GM21619 (cell line): ENCODE results near the gene DPH5.
"Not testable (repeated sequence)": the region's sequence is repeated elsewhere in the genome, so short reads cannot be mapped to it uniquely, and the experiment has no call there.

ENCODE experiments used
- ATAC-seq: cut with Tn5 transposase; IDR thresholded peaks from one replicate; pipeline ENCODE4 v1.9.1; 2021; ENCODE audit not compliant: unreplicated experiment

The DPH5 gene

DNA sequence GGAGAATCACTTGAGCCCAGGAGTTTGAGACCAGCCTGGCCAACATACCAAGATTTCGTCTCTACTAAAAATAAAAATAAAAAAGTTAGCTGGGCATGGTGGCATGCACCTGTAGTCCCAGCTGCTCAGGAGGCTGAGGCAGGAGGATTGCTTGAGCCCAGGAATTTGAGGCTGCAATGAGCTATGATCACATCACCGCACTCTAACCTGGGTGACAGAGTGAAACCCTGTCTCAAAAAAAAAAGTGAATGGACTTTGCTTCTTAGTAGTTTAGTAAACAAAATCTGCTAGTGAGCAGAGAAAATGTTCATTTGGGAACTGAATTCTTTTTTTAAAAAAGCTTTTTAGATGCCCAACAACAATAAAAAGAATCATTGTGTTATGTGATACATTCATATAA lies 6.5 kb upstream of the DPH5 start:
- ATAC-seq: not testable (repeated sequence)

DNA sequence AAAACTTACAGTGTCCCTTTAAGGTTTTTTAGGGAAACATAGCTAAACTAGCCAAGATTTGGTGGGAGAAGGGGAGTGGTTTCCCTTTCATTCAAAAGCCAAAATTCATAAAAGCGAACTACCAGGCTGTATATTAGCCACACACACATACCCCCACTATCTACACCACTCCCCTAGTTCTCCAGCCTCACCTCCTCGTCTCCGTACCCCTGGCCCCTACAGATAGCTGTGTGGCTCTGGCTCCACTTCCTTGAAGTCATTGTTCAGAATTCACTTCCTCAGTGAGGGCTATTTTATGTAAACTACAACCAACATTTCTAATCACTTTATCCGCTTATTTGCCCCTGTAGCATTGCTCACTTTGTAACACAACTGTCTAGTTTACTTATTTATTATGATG lies 5.3 kb upstream of the DPH5 start:
- ATAC-seq: no peak

DNA sequence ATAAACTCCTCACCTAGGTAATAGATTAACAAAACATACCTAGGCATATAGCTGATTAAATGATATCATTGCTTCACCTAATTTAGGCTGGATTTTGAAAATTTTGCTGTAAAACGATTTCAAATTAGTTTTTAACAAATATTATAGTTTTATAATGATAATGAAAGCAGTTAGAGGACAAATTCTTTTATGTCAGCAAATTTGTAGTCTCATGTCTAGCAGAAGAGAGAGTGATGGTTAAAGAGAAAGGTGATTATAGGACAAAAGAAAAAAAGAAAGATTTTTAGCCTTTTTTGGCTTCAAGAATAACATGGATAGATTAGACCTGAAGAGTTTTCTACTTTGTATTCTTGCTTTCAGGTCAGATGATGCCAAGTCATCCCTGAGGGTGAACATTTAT lies 3.6 kb upstream of the DPH5 start:
- no peak for ATAC-seq

DNA sequence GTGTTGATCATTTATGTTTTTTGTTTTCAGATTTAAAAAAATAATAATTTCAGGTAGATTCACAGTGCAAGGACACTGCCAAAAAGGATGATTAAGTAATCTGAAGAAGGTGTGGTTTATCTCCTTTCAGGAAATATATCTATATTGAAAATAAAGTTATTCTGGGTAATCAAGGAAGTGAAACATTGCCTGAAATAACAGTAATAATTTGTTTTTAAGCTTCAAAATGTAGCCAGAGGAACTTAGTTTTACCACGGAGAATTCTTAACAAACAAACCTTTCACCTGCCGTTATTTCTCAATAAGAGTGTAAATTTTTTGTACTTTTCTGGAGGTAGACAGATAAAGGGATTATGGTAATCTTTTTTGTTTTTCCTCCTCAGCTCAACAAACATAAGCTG lies 2.9 kb upstream of the DPH5 start:
- no peak for ATAC-seq

DNA sequence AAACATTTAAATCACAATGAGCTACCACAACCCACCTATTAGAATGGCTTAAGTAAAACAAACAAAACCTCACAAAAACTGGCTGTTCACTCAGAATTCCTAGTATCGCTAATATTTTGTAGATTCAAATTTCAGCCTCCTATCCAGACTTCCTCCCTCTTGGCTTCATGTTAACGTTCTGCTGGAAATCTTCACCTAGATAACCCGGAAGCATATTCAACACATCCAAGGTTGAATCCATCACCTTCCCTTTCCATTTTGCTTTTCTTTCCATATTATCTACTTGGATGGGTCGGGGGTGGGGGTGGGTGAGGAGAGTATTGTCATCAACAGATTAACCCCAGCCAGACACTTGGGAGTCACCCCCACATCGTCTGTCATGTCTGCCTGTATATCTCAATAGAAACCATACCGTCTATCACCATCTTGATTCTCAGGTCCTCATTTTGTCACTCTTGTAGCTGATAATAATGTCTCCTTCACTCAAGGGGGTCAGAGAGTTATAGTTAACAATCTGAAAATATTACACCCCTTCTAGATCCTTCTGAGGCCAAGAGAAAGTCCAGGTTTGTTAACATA lies 1.7 kb upstream of the DPH5 start:
- no peak for ATAC-seq

DNA sequence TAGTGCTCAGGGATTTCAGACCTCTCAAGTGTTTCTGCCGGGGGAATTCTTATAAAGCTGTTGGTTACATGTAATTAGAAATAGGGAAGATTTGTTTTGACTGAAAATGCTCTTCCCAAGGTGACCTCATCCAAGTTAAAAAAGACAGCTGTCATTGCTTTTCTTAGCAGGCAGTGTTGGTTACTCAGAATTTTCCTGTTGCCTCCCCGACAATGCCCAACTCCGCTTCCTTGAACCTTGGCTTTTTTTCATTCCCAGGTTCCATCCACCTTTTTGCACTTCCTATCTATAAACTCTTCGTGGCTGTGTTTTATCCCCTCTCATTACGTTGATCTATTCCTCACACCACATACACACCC lies 825 bp upstream of the DPH5 start:
- ATAC-seq: no peak

DNA sequence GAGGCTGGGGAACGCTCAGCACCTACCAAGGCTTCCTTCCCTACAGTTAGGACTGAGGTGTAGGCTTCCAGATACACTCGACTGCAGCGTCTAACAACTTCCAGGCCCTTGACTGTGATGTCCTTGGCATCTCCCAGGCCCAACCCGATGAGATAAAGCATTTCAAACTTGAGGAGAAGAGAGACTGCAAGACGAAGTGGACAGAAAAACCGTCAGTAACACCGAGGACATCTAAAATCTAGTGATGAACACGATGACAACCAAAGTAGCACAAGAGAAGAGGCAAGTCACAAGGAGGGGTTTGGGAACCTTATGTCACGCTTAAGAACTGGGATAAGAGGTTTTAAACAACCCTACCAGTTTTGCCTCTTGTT lies 314 bp downstream of the DPH5 start:
- peak; percentile 19 for ATAC-seq

DNA sequence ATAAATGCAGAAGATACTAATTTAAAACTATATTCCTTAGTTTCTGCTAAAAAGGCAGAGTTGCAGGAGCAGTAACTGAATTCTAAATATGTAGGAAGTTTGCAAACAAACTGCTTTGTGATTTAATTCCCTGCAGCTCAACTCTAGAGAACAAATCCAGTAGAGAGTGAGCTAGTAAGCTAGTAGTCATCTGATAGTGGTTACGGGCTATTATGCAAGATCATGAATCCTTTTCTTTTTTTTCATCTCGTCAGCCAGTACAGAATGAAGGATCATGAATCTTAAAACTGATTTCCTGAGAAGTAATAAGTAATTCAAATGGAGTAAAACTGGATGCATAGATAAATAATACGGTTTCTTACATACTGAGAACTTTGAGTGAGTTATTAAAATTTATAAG lies 3.3 kb downstream of the DPH5 start:
- ATAC-seq: no peak

DNA sequence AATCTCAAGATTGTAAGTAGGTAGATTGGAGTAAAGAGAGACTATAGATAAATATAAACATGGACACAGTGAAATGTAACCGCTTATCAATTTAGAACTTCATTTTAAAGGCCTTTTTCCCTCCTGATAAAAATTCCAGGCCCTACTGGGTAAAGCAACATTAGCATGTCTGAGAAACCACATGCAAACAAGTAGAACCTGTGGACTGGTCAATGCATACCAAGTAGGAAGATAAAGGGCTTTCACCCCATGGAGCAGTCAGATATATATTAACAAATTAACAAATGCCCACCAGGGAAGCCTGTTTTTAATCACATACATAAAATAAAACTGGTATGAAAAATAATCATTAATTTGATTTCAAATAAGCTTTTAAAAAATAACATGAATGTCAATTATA lies 8.1 kb downstream of the DPH5 start:
- no peak for ATAC-seq

DNA sequence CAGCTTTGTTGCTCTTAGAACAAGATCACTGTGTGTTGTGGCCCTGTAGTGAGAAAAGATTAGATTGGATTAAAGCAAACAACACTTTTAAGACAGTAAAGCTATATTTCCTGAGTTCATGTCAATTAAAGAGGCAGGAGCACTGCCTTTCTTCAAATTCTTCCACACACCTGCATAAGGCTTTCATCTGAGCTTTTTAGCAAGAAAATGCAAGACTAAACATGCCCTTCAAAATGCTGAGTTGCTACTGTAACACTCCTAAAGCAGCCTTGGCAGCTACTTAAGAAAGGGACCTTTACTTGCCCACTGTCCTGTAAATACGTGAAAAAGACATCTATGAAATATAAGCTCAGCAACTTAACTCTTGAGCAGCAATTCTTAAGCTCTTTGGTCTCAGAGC lies 11.8 kb downstream of the DPH5 start:
- ATAC-seq: no peak

DNA sequence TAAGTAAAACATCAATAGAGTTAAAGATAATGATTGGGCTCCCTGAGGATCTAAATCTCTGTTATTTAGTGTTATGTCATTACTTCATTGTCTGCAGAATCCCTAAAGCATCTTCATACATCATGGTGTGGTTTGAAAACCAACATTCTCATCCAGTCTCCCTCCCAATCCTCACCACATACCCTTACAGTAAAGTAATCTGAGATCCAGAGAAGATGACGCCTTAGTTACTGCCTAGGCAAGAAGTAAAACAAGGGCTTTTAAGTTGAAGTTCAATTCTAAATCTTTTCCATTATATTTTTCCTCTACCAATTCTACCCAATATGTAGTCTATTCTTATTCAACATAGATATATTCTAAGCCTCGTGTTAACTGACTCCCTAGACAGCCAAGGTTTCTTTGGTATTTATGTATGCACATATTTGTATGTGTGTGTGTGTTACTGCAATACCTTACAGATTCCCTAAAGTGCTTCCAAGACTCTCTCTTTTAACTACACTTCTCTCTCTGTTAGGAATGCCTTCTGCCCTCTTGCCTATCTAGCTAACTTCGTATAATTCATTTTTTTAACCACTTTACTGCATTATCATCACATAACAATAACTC lies 17.3 kb downstream of the DPH5 start:
- no peak for ATAC-seq

DNA sequence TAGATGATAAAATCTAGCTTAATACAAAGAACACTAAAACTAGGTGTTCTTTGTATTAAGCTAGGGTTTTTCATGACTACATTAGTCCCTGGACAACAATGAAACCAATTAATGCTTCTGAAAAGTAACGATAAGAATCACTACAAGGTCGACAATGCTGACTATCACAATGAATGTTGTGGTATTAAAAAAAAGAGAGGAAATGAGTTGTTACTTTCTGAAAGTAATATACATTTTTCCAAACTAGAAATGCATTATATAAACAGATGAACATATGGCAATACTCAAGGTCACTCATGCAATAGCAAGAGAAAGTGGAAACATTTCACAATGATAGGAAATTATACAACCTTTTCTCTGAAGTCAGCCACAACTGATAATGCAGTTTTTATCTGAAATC lies 19.0 kb downstream of the DPH5 start:
- ATAC-seq: no peak

DNA sequence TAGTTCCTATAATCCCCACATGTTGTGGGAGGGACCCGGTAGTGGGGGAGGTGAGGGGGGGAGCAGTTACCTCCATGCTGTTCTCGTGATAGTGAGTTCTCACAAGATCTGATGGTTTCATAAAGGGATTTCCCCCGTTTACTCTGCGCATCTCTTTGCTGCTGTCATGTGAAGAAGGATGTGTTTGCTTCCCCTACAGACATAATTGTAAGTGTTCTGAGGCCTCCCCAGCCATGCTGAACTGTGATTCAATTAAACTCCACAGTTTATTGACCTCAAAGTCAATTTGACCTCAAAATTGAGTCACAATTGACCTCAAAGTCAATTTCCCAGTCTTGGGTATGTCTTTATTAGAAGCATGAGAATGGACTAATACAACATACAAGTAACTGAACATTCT lies 19.7 kb downstream of the DPH5 start:
- no peak for ATAC-seq

DNA sequence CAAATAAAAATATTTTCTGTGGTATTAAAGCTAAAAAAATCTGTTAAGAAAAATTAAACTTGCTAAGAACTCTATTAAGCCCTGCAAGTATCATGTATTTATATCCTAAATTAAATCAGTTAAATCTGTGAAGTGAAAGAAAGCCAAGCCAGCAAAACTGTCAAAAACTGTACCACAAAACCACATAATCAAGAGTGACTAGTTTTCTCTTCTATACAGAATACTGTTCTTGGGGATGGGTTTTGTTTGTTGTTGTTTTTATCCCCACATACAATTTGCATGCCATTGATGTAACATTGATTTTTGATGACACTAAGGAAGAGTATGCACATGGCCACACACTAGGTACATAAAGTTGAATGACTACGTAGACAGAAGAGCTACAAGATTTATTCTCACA lies 20.4 kb downstream of the DPH5 start:
- no peak for ATAC-seq

DNA sequence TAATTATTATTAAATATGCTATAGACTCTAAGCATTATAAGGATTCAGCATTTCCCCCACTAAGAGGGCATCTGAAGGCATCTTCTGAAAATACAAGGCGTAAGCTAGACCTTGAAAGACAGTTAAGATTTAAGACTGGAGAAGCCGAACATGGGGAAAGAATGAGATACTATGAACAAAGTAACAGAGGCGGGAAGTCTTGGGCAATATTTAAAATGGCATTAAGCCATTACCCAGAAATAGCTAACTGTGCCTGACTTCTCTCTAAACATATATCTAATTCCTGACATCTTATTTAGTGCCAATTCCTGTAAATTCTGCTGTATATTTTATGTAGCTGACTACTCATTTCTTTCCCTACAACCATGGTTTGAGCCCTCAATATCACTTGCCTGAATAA lies 20.9 kb downstream of the DPH5 start:
- no peak for ATAC-seq

DNA sequence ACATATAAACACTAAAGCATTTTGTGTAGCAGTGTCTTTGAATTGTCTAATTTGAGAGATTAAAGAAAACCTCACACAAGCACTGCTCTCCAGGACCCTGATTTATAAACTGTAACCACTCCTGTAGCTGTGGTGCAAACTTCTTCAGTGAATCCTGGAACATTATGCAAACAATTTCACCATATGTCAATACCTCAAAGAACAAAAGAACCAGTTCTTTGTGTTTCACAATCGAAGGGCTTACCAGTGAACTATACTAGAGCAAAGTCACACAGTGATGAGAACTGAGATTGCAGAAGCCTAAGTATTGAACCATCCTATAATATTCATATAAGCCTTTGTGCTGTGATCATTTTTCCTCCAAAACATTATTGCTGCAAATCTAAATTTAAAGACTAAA lies 21.5 kb downstream of the DPH5 start:
- ATAC-seq: no peak

DNA sequence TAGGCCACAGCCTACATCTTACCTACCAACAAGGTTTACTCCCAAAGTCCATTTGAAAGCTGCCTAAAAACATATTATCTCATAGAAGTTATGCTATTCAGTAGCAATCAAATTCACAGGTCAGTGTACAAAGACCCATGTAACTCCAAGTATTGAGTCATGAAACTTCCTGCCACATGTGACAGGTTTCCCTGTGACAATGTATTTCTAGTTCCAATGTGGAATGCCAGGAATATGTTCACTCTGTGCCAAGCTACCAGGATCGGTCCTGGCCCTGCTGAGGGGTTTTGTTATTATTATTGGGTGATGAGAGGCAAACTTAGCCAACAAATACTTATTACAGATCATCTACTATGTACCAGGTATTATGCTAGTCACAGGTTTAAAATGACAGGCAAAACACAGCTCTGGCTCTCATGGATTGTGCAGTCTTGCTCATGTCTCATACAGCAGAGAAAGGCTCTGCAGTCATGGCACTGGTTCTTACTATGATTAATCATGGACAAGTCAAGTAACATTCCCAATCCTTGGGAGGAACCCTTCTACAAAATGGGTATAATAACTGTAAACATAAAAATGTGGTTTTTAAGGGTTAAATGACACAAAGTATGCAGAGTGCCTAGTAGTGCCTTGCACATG lies 22.5 kb downstream of the DPH5 start:
- no peak for ATAC-seq

DNA sequence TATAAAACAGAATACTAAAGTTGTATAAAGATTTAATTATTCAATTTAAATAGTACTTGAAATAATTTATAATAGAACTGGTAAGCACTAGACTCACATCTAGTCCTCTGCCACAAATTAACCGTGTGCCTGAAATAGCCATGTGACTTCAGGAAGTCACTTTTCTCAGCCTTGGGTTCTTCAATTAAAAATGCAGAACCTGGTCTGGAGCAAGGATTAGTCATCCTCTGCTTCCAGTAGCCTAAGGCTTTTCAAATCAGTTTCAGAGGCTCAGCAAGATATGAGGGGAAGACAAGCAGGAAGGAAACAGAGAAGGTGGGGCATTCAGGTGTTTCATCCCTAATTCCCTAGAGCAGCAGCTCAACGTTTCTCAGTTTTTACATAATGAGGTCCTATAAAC lies 23.0 kb downstream of the DPH5 start:
- peak; percentile 51 for ATAC-seq

DNA sequence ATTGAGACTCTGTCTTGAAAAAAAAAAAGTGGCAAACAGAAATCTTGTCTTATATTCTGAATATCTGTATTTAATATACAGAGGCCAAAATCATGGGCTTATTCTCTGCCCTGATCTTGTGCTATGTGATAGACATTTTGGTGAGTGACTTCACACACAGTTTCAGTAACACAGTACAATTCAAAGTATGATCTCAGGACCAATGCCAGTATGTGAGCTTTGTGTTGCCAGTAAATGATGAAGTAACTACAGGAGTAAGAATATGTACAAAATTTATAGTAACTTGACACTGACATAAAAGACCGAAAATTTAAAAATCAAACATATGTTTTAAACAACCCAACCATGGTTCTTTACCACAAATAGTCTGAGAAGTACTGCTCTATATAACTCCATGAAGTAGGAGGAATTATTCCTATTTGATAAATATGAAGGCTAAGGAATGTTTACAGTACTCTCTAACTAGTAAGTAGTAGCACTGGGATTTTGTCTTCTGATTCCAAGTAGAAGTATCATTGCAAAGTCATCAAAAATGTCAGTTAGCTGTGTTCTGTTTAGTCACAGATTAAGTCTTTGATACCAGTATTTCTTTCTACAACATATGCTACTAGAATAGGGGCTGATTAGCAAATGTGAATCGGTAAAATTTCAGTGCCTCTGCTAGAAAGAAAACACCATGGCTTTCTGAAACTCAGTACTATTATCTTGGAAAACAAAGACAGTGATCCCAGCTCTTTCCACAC lies 25.3 kb downstream of the DPH5 start:
- no peak for ATAC-seq

DNA sequence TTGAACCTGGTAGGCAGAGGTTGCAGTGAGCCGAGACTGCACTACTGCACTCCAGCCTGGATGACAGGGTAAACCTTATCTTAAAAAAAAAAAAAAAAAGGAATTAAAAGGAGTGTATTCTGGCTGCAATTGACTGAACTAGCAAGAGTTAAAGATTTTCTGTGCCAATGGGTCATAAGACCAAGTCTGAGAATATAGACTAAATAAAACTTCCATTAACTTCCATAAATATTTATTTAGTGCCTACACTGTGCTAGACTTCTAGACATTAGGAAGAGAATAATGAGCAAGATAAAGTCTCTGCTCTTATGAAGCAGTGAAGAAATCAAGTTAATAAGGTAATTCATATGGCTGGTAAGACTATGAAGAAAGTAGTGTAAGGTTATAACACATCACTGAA lies 27.2 kb downstream of the DPH5 start:
- ATAC-seq: no peak

DNA sequence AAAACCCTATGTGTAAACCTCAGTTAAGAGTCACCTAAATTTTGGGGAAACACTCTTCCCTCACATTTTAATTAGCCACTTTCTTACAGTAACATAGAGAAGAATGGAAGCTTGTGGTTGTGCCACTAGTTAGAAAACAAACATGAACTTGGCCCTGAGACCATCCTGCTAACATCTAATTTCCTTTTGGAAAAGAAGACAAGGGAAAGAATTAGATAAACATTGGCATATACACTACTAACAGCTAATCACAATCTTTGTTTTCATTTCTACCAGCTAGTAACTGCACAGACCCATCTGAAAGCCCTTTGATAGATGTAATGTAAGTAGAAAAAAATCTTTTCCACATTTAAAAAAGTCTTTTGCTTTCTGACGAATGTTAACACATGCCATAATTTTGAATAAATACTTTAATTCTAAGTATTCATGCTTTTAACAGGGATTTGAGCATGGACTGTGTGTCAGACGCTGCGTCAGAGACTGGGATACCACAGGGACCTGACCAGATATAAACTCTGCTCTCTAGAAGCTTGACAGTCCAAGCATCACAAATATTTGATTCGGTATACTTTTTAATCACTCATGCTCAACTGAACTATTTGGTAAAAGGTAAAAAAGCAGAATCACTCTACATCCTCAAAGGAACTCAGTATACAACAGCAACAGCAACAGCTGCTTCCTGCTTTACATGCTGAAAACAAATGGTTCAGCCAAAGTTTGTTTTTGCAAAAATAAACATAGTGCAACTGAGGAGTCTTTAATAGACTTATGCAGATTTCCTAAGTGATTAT lies 30.2 kb downstream of the DPH5 start:
- ATAC-seq: no peak
